Loucy (cell line): ENCODE measurements around the gene JDP2.

Experiments used
- H2AFZ ChIP-seq: fragments of 200-600 bp; sonication (generic); 2 replicates; pipeline ENCODE4 v1.6.0; 2016; ENCODE audit warnings: antibody characterized with exemption, mild to moderate bottlenecking, low read length, moderate library complexity
- H3F3A ChIP-seq: fragments of 200-600 bp; 2 replicates; pipeline ENCODE4 v1.6.0; 2016; ENCODE audit warnings: antibody characterized with exemption, low read depth, mild to moderate bottlenecking
- H3K27me3 ChIP-seq: fragments of 200-600 bp; sonication (generic); 2 replicates; pipeline ENCODE4 v1.6.1; 2014; ENCODE audit warnings: low read length, mild to moderate bottlenecking; ENCODE audit not compliant: insufficient read depth, poor library complexity, severe bottlenecking
- H3K36me3 ChIP-seq: fragments of 200-600 bp; sonication (generic); 2 replicates; pipeline ENCODE4 v1.6.1; 2016; ENCODE audit warnings: low read length; ENCODE audit not compliant: insufficient read depth
- H3K4me1 ChIP-seq: fragments of 200-600 bp; sonication (generic); 2 replicates; pipeline ENCODE4 v1.5.1; 2014; ENCODE audit warnings: low read length, mild to moderate bottlenecking; ENCODE audit not compliant: insufficient read depth, poor library complexity, severe bottlenecking
- H3K4me2 ChIP-seq: fragments of 200-600 bp; sonication (generic); 2 replicates; pipeline ENCODE4 v1.6.0; 2014; ENCODE audit warnings: antibody characterized with exemption, low read length, low read depth, mild to moderate bottlenecking; ENCODE audit not compliant: poor library complexity, severe bottlenecking
- H3K4me3 ChIP-seq: fragments of 200-600 bp; sonication (generic); 2 replicates; pipeline ENCODE4 v1.5.1; 2014; ENCODE audit warnings: low read length, mild to moderate bottlenecking, mixed read lengths; ENCODE audit not compliant: poor library complexity, severe bottlenecking
- H3K79me2 ChIP-seq: fragments of 200-600 bp; sonication (generic); 2 replicates; pipeline ENCODE4 v1.6.1; 2014; ENCODE audit warnings: low read length; ENCODE audit not compliant: insufficient read depth
- H3K9ac ChIP-seq: fragments of 200-600 bp; sonication (generic); 2 replicates; pipeline ENCODE4 v1.6.0; 2014; ENCODE audit warnings: mild to moderate bottlenecking, low read depth, low read length, moderate library complexity; ENCODE audit not compliant: poor library complexity, severe bottlenecking
- H3K9me2 ChIP-seq: fragments of 200-600 bp; sonication (generic); replicated peaks from 2 replicates; pipeline ENCODE4 v1.6.1; 2016; ENCODE audit warnings: low read depth, low read length, mixed read lengths
- H3K9me3 ChIP-seq: fragments of 200-600 bp; sonication (generic); 2 replicates; pipeline ENCODE4 v1.6.1; 2014; ENCODE audit warnings: mild to moderate bottlenecking, antibody characterized with exemption, low read length, low read depth; ENCODE audit not compliant: insufficient read depth
- H4K20me1 ChIP-seq: fragments of 200-600 bp; sonication (generic); 2 replicates; pipeline ENCODE4 v1.6.0; 2014; ENCODE audit warnings: antibody characterized with exemption, low read length, mild to moderate bottlenecking; ENCODE audit not compliant: insufficient read depth, poor library complexity, severe bottlenecking
- CTCF ChIP-seq: fragments of 200-600 bp; sonication (generic); conservative IDR thresholded peaks from 2 replicates; pipeline ENCODE4 v1.5.1; 2014; ENCODE audit warnings: mild to moderate bottlenecking, antibody characterized with exemption, low read length
- EZH2phosphoT487 ChIP-seq: fragments of 200-600 bp; IDR thresholded peaks from 2 replicates; pipeline ENCODE4 v1.6.1; 2018; ENCODE audit warnings: antibody characterized with exemption, mild to moderate bottlenecking, moderate library complexity, borderline replicate concordance

Gene JDP2

DNA sequence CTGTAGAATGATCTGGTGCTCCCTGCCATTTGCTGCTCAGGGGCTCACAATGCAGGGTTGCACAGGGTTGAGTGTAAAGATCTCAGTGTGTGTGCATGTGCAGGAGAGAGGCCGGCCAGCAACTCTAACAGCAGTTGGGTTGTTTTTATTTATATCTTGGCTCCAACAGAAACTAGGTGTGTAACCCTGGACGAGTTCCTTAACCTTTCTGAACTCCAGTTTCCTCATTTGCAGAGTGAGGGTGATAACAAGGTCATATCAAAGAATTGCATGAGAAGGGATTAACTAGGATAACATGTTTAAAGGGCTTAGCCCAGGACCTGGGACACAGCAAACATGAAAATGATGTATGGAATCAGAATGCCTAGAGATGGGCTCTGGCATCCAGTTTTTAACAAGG is 14.8 kb upstream of the JDP2 start:
- H3K4me2 ChIP-seq: no peak overlapping the region
- H3F3A ChIP-seq: no peaks in the 10 kb centered on the region
- H3K9me3 ChIP-seq: no peaks in the 10 kb centered on the region
- no peaks in the 10 kb centered on the region for H3K36me3 ChIP-seq
- peaks cover 9% of the 10 kb centered on the region for H3K4me1 ChIP-seq
- no peaks in the 10 kb centered on the region for H3K27me3 ChIP-seq
- no peaks in the 10 kb centered on the region for H3K9me2 ChIP-seq
- H2AFZ ChIP-seq: no peak overlapping the region
- H3K9ac ChIP-seq: no peak overlapping the region
- TF ChIP-seq EZH2phosphoT487 (no peak), CTCF (no peak)
- no peaks in the 10 kb centered on the region for H3K79me2 ChIP-seq
- no peaks in the 10 kb centered on the region for H4K20me1 ChIP-seq
- no peak overlapping the region for H3K4me3 ChIP-seq

DNA sequence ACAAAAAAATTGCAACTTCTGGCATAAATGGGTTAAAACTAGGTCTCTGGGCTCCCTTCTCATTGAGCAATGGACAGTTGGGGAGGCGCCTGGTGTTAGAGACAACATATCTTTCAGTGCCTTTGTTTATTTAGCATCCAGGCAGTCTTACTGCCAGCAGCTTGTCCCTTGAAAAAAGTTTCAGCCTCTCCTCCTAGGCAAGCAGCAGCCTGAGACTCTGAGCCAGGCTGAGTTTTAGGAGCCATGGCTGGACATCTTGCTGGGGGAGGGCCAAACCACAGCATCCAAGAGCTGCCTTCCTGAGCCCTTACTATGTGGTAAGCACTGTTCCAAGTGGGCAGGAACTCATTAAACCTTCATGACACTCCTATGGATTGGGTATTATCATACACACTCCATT is 10.1 kb upstream of the JDP2 start:
- Histone ChIP-seq H2AFZ (no peak overlapping the region), H3K4me3 (no peak overlapping the region), H3K79me2 (no peaks in the 10 kb centered on the region), H3K4me1 (peaks cover 37% of the 10 kb centered on the region), H3K4me2 (no peak overlapping the region), H4K20me1 (no peaks in the 10 kb centered on the region), H3F3A (no peaks in the 10 kb centered on the region), H3K9ac (no peak overlapping the region), H3K36me3 (no peaks in the 10 kb centered on the region), H3K9me3 (no peaks in the 10 kb centered on the region), H3K9me2 (no peaks in the 10 kb centered on the region), H3K27me3 (no peaks in the 10 kb centered on the region)
- TF ChIP-seq EZH2phosphoT487 (no peak), CTCF (no peak)

GRCh38 chr14:75418850-75419768 is 8.7 kb upstream of the JDP2 start:
- TF ChIP-seq EZH2phosphoT487 (no peak), CTCF (no peak)
- peaks cover 37% of the 10 kb centered on the region for H3K4me1 ChIP-seq
- peak overlapping the region; percentile 62 for H3K4me3 ChIP-seq
- H3K9ac ChIP-seq: peak overlapping the region; percentile 61
- H4K20me1 ChIP-seq: no peaks in the 10 kb centered on the region
- H3K4me2 ChIP-seq: peak overlapping the region; percentile 78
- H3K36me3 ChIP-seq: no peaks in the 10 kb centered on the region
- no peaks in the 10 kb centered on the region for H3K9me3 ChIP-seq
- no peaks in the 10 kb centered on the region for H3K9me2 ChIP-seq
- H2AFZ ChIP-seq: peak overlapping the region; percentile 32
- H3K27me3 ChIP-seq: no peaks in the 10 kb centered on the region
- no peaks in the 10 kb centered on the region for H3F3A ChIP-seq
- no peaks in the 10 kb centered on the region for H3K79me2 ChIP-seq
